Measurements from ENCODE around the gene IDI1.
"Not testable (repeated sequence)": the region's sequence is repeated elsewhere in the genome, so short reads cannot be mapped to it uniquely, and the experiment has no call there.

Gene IDI1

GRCh38 chr10:1044964-1045363, 4.0 kb downstream of the IDI1 start:
- no peak for TF ChIP-seq CTCF (IDR thresholded peaks at IDR 0.05; ENCODE audit: control insufficient read depth, extremely low read depth, insufficient read depth)
- no peak for DNase-seq (ENCODE audit: low read depth)
- no peak overlapping the region for H3K4me3 ChIP-seq (ENCODE audit: low read depth, low read length)

- DNase-seq (ENCODE audit: low read depth): no peak
- TF ChIP-seq CTCF (IDR thresholded peaks at IDR 0.05; ENCODE audit: control insufficient read depth, extremely low read depth, insufficient read depth): no peak
- no peak overlapping the region for H3K4me3 ChIP-seq (ENCODE audit: low read depth, low read length)
These were observed 4.8 kb downstream of the IDI1 start for GRCh38 chr10:1044146-1044545.

GRCh38 chr10:1043532-1043995, 5.4 kb downstream of the IDI1 start:
- TF ChIP-seq CTCF (IDR thresholded peaks at IDR 0.05; ENCODE audit: control insufficient read depth, extremely low read depth, insufficient read depth): no peak
- no peak overlapping the region for H3K4me3 ChIP-seq (ENCODE audit: low read depth, low read length)
- DNase-seq (ENCODE audit: low read depth): no peak

GRCh38 chr10:1041514-1041913, 7.4 kb downstream of the IDI1 start:
- no peak for DNase-seq (ENCODE audit: low read depth)
- H3K4me3 ChIP-seq (ENCODE audit: low read depth, low read length): no peak overlapping the region
- TF ChIP-seq CTCF (IDR thresholded peaks at IDR 0.05; ENCODE audit: control insufficient read depth, extremely low read depth, insufficient read depth): no peak

GRCh38 chr10:1040133-1040532, 8.8 kb downstream of the IDI1 start:
- no peak for TF ChIP-seq CTCF (IDR thresholded peaks at IDR 0.05; ENCODE audit: control insufficient read depth, extremely low read depth, insufficient read depth)
- DNase-seq (ENCODE audit: low read depth): no peak
- H3K4me3 ChIP-seq (ENCODE audit: low read depth, low read length): no peak overlapping the region

- not testable (repeated sequence) for DNase-seq (ENCODE audit: low read depth)
These were observed 10.2 kb downstream of the IDI1 start for GRCh38 chr10:1038769-1039168.

GRCh38 chr10:1037098-1037497, 11.8 kb downstream of the IDI1 start:
- no peak for DNase-seq (ENCODE audit: low read depth)
- no peak overlapping the region for H3K4me3 ChIP-seq (ENCODE audit: low read depth, low read length)

More at GRCh38 chr10:1038769-1039168, 10.2 kb downstream of the IDI1 start:
- H3K4me3 ChIP-seq (ENCODE audit: low read depth, low read length): not testable (repeated sequence)

More at GRCh38 chr10:1037098-1037497, 11.8 kb downstream of the IDI1 start:
- no peak for TF ChIP-seq CTCF (IDR thresholded peaks at IDR 0.05; ENCODE audit: control insufficient read depth, extremely low read depth, insufficient read depth)
